PFSK-1 (cell line): ENCODE data around the gene FCRLA.

Experiments
- FOXP2 ChIP-seq: optimal IDR thresholded peaks from 2 replicates; pipeline ENCODE3; 2011; ENCODE audit warnings: borderline replicate concordance, control low read depth, inconsistent platforms; ENCODE audit not compliant: insufficient read depth; ENCODE audit errors: extremely low read length, extremely low read depth
- POLR2AphosphoS5 ChIP-seq: IDR thresholded peaks from 2 replicates; pipeline ENCODE4 v1.6.1; 2012; ENCODE audit warnings: low read depth, mild to moderate bottlenecking, control low read depth, low read length, moderate library complexity
- REST ChIP-seq, 2 experiments: IDR thresholded peaks; 2 replicates each; pipeline versions ENCODE4 v1.6.1 to v1.8.0; 2011 to 2012; ENCODE audit warnings: low read depth in 2 of 2, low read length in 2 of 2, control low read depth in 1 of 2, inconsistent platforms in 1 of 2, mild to moderate bottlenecking in 1 of 2, moderate library complexity in 1 of 2; ENCODE audit not compliant: insufficient read depth in 1 of 2
- SIN3A ChIP-seq: IDR thresholded peaks from 2 replicates; pipeline ENCODE4 v1.6.1; 2012; ENCODE audit warnings: mild to moderate bottlenecking, low read length, moderate library complexity, borderline replicate concordance; ENCODE audit not compliant: insufficient read depth
- TAF1 ChIP-seq: IDR thresholded peaks from 2 replicates; pipeline ENCODE4 v1.6.1; 2012; ENCODE audit warnings: low read length, control low read depth, borderline replicate concordance; ENCODE audit not compliant: insufficient read depth

FCRLA gene

GRCh38 chr1:161723459-161724141 is 16.6 kb downstream of the FCRLA start:
- TF ChIP-seq TAF1: no peak
- peak; percentile 43 to 82; a peak in 2 of 4 replicates for TF ChIP-seq REST (IDR thresholded peaks at IDR 0.05; ENCODE audit: insufficient read depth in 1 of 2, low read depth in 2 of 2, low read length in 2 of 2)

- no peak for TF ChIP-seq SIN3A
- peak; percentile 37 for TF ChIP-seq POLR2AphosphoS5
- TF ChIP-seq FOXP2: no peak
- TF ChIP-seq REST (IDR thresholded peaks at IDR 0.05; ENCODE audit: insufficient read depth in 1 of 2, low read depth in 2 of 2, low read length in 2 of 2): no peak
- TF ChIP-seq TAF1: 0 out of 2 replicates have a peak, but pooled peaks have one; percentile 38
Measured at GRCh38 chr1:161725908-161726472, 19.0 kb downstream of the FCRLA start.

DNA sequence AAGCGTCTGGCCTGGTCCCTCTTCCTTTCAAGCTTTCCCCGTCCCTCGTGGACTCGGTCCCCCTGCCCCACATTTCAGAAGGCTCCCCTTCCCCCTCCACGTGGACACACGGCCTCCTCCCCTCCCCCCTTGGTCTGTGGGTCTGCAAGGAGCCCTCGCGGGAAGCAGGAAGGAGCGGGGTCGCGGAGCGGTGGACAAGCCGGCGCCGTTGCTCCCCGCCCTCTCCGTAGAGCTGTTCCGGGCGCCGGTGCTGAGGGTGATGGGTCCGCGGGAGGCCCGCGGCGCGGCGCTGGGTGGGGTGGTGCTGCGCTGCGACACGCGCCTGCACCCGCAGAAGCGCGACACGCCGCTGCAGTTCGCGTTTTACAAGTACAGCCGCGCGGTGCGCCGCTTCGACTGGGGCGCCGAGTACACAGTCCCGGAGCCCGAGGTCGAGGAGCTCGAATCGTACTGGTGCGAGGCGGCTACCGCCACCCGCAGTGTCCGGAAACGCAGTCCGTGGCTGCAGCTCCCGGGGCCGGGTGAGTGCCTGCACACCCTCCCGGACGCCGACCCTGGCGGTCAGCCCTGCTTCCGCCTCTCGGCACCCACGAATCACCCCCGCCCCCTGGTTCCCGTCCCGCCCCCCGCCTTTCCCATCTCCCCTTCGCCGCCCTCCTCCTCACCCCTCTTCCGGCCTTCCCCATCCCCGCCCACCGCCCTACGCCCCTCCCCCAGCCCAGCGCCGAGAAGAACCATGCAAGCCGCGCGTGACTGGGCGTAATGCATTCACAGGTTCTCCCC is 19.6 kb downstream of the FCRLA start:
- peak; percentile 85 for TF ChIP-seq FOXP2
- TF ChIP-seq POLR2AphosphoS5: peak; percentile 83; the same call in 1 of the 2 replicates
- peak; percentile 80; the same call in 1 of the 2 replicates for TF ChIP-seq TAF1
- peak in 1 of 2 experiments; percentile 48; a peak in 1 of 4 replicates for TF ChIP-seq REST (IDR thresholded peaks at IDR 0.05; ENCODE audit: insufficient read depth in 1 of 2, low read depth in 2 of 2, low read length in 2 of 2)
- TF ChIP-seq SIN3A: no peak; the same call in 1 of the 2 replicates

DNA sequence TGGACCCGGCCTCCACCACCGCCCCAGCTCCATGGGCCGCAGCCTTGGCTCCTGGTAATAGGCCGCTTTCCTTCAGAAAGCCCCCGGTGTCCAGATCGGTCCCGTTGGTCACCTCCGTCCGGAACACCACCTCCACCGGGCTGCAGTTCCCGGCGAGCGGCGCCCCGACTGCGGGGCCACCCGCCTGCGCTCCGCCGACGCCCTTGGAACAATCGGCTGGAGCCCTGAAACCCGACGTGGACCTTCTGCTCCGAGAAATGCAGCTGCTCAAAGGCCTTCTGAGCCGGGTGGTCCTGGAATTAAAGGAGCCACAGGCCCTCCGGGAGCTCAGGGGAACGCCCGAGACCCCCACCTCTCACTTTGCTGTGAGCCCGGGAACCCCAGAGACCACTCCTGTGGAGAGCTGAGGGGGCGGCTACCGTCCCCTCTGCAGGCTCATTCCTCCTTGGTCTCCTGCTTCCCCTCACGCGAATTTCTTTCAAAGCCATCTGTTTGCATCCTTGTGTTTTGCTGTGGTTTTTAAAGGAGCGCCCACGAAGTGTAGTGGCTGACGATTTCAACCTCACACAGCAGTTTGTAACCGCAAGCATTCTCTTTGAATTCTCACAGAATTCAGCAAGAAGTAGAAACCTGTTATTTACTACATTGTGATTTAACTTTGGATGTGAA is 20.4 kb downstream of the FCRLA start:
- TF ChIP-seq REST (IDR thresholded peaks at IDR 0.05; ENCODE audit: insufficient read depth in 1 of 2, low read depth in 2 of 2, low read length in 2 of 2) (no peak), TAF1 (no peak), FOXP2 (no peak), SIN3A (no peak), POLR2AphosphoS5 (peak; percentile 61; the same call in 1 of the 2 replicates)
